ENCODE data around the gene SLC16A10. TPM values are rescaled to one million over a fixed set of nuclear protein-coding genes. Genes with fewer than 3 reads are reported as not detected.
"Not testable (repeated sequence)": the region's sequence is repeated elsewhere in the genome, so short reads cannot be mapped to it uniquely, and the experiment has no call there.

Gene SLC16A10
- total RNA-seq, 1 experiment from 2014 or later, result 0.05 TPM

- Mint-ChIP-seq H3K4me3 (ENCODE audit: unreplicated experiment) (no peak overlapping the region), H3K36me3 (ENCODE audit: insufficient read depth, unreplicated experiment) (no peaks in the 10 kb centered on the region), H3K4me1 (ENCODE audit: insufficient read depth, unreplicated experiment) (no peaks in the 10 kb centered on the region), H3K27ac (ENCODE audit: low read depth, unreplicated experiment) (no peak overlapping the region), H3K9me3 (ENCODE audit: unreplicated experiment) (no peaks in the 10 kb centered on the region), H3K27me3 (ENCODE audit: insufficient read depth, unreplicated experiment) (no peaks in the 10 kb centered on the region)
- CTCF ChIA-PET, result interaction anchor here (0.7 kb wide), 1 partner anchor 214 kb away, joined by 3 read pairs; no protein-coding TSS in a partner anchor
- no peak for TF ChIP-seq CTCF (IDR thresholded peaks at IDR 0.05; ENCODE audit: unreplicated experiment)
- no peak for DNase-seq (ENCODE audit: unreplicated experiment)
- intact Hi-C loops (cut with micrococcal nuclease), result no loop called here
- POLR2A ChIA-PET, result no interaction called here
- no TSS peak for BruUV-seq (replicated peaks)
Observed at GRCh38 chr6:111190637-111191036, 103.3 kb downstream of the SLC16A10 start.

- CTCF ChIA-PET, result interaction anchor here (0.7 kb wide), 1 partner anchor 213 kb away, joined by 3 read pairs; no protein-coding TSS in a partner anchor
- intact Hi-C loops (cut with micrococcal nuclease); H3K27me3 Mint-ChIP-seq (ENCODE audit: insufficient read depth, unreplicated experiment): not testable (repeated sequence)
Observed at GRCh38 chr6:111191136-111191535, 103.8 kb downstream of the SLC16A10 start.

GRCh38 chr6:111192911-111193555 is 105.7 kb downstream of the SLC16A10 start:
- ChIA-PET POLR2A (no interaction called here), CTCF (interaction anchor here (0.8 kb wide), 1 partner anchor 136 kb away, joined by 3 read pairs; no protein-coding TSS in a partner anchor)
- Mint-ChIP-seq H3K36me3 (ENCODE audit: insufficient read depth, unreplicated experiment) (no peaks in the 10 kb centered on the region), H3K4me3 (ENCODE audit: unreplicated experiment) (no peak overlapping the region), H3K27ac (ENCODE audit: low read depth, unreplicated experiment) (no peak overlapping the region), H3K27me3 (ENCODE audit: insufficient read depth, unreplicated experiment) (no peaks in the 10 kb centered on the region), H3K9me3 (ENCODE audit: unreplicated experiment) (no peaks in the 10 kb centered on the region), H3K4me1 (ENCODE audit: insufficient read depth, unreplicated experiment) (no peaks in the 10 kb centered on the region)
- no peak for TF ChIP-seq CTCF (IDR thresholded peaks at IDR 0.05; ENCODE audit: unreplicated experiment)
- no TSS peak for BruUV-seq (replicated peaks)
- DNase-seq (ENCODE audit: unreplicated experiment), result no peak
- intact Hi-C loops (cut with micrococcal nuclease), result no loop called here

More at GRCh38 chr6:111191136-111191535, 103.8 kb downstream of the SLC16A10 start:
- DNase-seq (ENCODE audit: unreplicated experiment); H3K9me3 Mint-ChIP-seq (ENCODE audit: unreplicated experiment); POLR2A ChIA-PET; BruUV-seq (replicated peaks); H3K27ac Mint-ChIP-seq (ENCODE audit: low read depth, unreplicated experiment); H3K36me3 Mint-ChIP-seq (ENCODE audit: insufficient read depth, unreplicated experiment); H3K4me3 Mint-ChIP-seq (ENCODE audit: unreplicated experiment); H3K4me1 Mint-ChIP-seq (ENCODE audit: insufficient read depth, unreplicated experiment): not testable (repeated sequence)

GRCh38 chr6:111195656-111196055 is 108.4 kb downstream of the SLC16A10 start:
- DNase-seq (ENCODE audit: unreplicated experiment), result no peak
- Mint-ChIP-seq H3K27me3 (ENCODE audit: insufficient read depth, unreplicated experiment) (no peaks in the 10 kb centered on the region), H3K4me1 (ENCODE audit: insufficient read depth, unreplicated experiment) (no peaks in the 10 kb centered on the region), H3K9me3 (ENCODE audit: unreplicated experiment) (no peaks in the 10 kb centered on the region), H3K4me3 (ENCODE audit: unreplicated experiment) (no peak overlapping the region), H3K36me3 (ENCODE audit: insufficient read depth, unreplicated experiment) (no peaks in the 10 kb centered on the region), H3K27ac (ENCODE audit: low read depth, unreplicated experiment) (no peak overlapping the region)
- no TSS peak for BruUV-seq (replicated peaks)
- intact Hi-C loops (cut with micrococcal nuclease), result no loop called here
- POLR2A ChIA-PET, result no interaction called here
- TF ChIP-seq CTCF (IDR thresholded peaks at IDR 0.05; ENCODE audit: unreplicated experiment), result no peak
- CTCF ChIA-PET, result interaction anchor here (0.6 kb wide), 4 partner anchors 185 to 879 kb away, joined by 3 read pairs; no protein-coding TSS in a partner anchor
